H1 (cell line): ENCODE measurements around the gene MBNL3. TPM values are rescaled to one million over a fixed set of nuclear protein-coding genes. Genes with fewer than 3 reads are reported as not detected.

Source experiments
- CTCF ChIA-PET: fragments of 300-600 bp; sonication (Branson Sonifier 250); formaldehyde crosslinking; loops from one replicate; lab custom pipeline; 2021; ENCODE audit not compliant: partially characterized antibody; lab: Charles Lee
- POLR2A ChIA-PET: fragments of 300-600 bp; sonication (Branson Sonifier 250); formaldehyde crosslinking; loops from one replicate; lab custom pipeline; 2021; ENCODE audit warnings: inconsistent platforms; ENCODE audit not compliant: partially characterized antibody; lab: Charles Lee
- DNase-seq, 2 experiments: peaks; one replicate each; pipeline versions ENCODE4 v3.0.0 to v3.0.0-alpha.2; 2010 to 2022; ENCODE audit warnings: low spot score in 2 of 2, low read depth in 1 of 2, mixed read lengths in 1 of 2
- FAIRE-seq: peaks from 2 replicates; lab custom pipeline; 2011; peaks lifted over from hg19 to GRCh38; lab: Jason Lieb, UNC
- H2AFZ ChIP-seq: 2 replicates; pipeline ENCODE4 v1.8.1; 2012; ENCODE audit warnings: low read length, inconsistent platforms
- H2AK5ac ChIP-seq: 2 replicates; pipeline ENCODE4 v1.6.1; 2013; ENCODE audit warnings: low read depth, low read length
- H2BK120ac ChIP-seq: replicated peaks from 2 replicates; pipeline ENCODE3; 2013; ENCODE audit warnings: low read depth, low read length, inconsistent platforms
- H2BK12ac ChIP-seq: 2 replicates; pipeline ENCODE4 v1.6.1; 2013; ENCODE audit warnings: low read depth, low read length
- H2BK15ac ChIP-seq: 2 replicates; pipeline ENCODE4 v1.6.1; 2013; ENCODE audit warnings: low read length
- H2BK20ac ChIP-seq: 2 replicates; pipeline ENCODE4 v1.6.1; 2013; ENCODE audit warnings: low read length
- H2BK5ac ChIP-seq: 2 replicates; pipeline ENCODE4 v1.6.1; 2013; ENCODE audit warnings: low read depth, low read length
- H3K14ac ChIP-seq: 2 replicates; pipeline ENCODE4 v1.6.1; 2013; ENCODE audit warnings: inconsistent platforms; ENCODE audit not compliant: insufficient read length
- H3K18ac ChIP-seq: 2 replicates; pipeline ENCODE4 v1.6.1; 2013; ENCODE audit warnings: low read length; ENCODE audit errors: extremely low read depth
- H3K23ac ChIP-seq: 2 replicates; pipeline ENCODE4 v1.6.1; 2013; ENCODE audit warnings: inconsistent platforms; ENCODE audit not compliant: insufficient read length
- H3K23me2 ChIP-seq: 2 replicates; pipeline ENCODE4 v1.6.1; 2013; ENCODE audit warnings: low read depth, low read length
- H3K27ac ChIP-seq: 2 replicates; pipeline ENCODE4 v1.6.1; 2011; ENCODE audit warnings: low read depth, low read length, inconsistent platforms
- H3K27me3 ChIP-seq, 4 experiments: replicated peaks in 1 of 4; 1 replicate in 1 of 4; 2 replicates in 3 of 4; pipeline versions ENCODE4 v1.6.1 to v1.8.1; 2011 to 2013; ENCODE audit warnings: low read length in 3 of 4, mild to moderate bottlenecking in 3 of 4, inconsistent platforms in 2 of 4, mixed read lengths in 2 of 4, moderate library complexity in 1 of 4; ENCODE audit not compliant: control insufficient read depth in 3 of 4, insufficient read depth in 3 of 4; ENCODE audit errors: extremely low read depth in 1 of 4
- H3K36me3 ChIP-seq, 4 experiments: 2 replicates each; pipeline versions ENCODE4 v1.6.1 to v1.8.1; 2011 to 2013; ENCODE audit warnings: mild to moderate bottlenecking in 4 of 4, low read length in 3 of 4, moderate library complexity in 2 of 4, control low read depth in 1 of 4, inconsistent platforms in 1 of 4; ENCODE audit not compliant: insufficient read depth in 4 of 4, control insufficient read depth in 2 of 4
- H3K4ac ChIP-seq: replicated peaks from 2 replicates; pipeline ENCODE3; 2013; ENCODE audit warnings: low read length, low read depth, mixed read lengths, inconsistent platforms; ENCODE audit not compliant: insufficient read length
- H3K4me1 ChIP-seq, 4 experiments: replicated peaks in 1 of 4; 1 replicate in 1 of 4; 2 replicates in 3 of 4; pipeline versions ENCODE4 v1.6.1 to v1.8.1; 2011 to 2013; ENCODE audit warnings: low read length in 3 of 4, inconsistent platforms in 2 of 4, mixed read lengths in 1 of 4; ENCODE audit not compliant: insufficient read depth in 4 of 4, control insufficient read depth in 3 of 4
- H3K4me2 ChIP-seq, 2 experiments: 2 replicates each; pipeline versions ENCODE4 v1.6.1 to v1.8.1; 2011 to 2013; ENCODE audit warnings: low read depth in 2 of 2, low read length in 2 of 2, control low read depth in 1 of 2, inconsistent platforms in 1 of 2, mild to moderate bottlenecking in 1 of 2; ENCODE audit not compliant: insufficient read depth in 1 of 2
- H3K4me3 ChIP-seq, 4 experiments: fragments of 200-600, 300-600 bp in 1 of 4; sonication (generic), shearing (Covaris generic), sonication (Bioruptor Twin) in 1 of 4; 2 replicates each; pipeline versions ENCODE4 v1.5.1 to v1.8.1; 2011 to 2016; ENCODE audit warnings: low read length in 4 of 4, low read depth in 3 of 4, control low read depth in 2 of 4, inconsistent platforms in 2 of 4, mild to moderate bottlenecking in 2 of 4, mixed read lengths in 1 of 4, moderate library complexity in 1 of 4; ENCODE audit not compliant: insufficient read depth in 2 of 4; ENCODE audit errors: extremely low read depth in 1 of 4
- H3K56ac ChIP-seq: replicated peaks from 2 replicates; pipeline ENCODE3; 2013; ENCODE audit warnings: low read depth, mild to moderate bottlenecking, mixed read lengths, low read length, inconsistent platforms; ENCODE audit not compliant: insufficient read length
- H3K79me1 ChIP-seq: 2 replicates; pipeline ENCODE4 v1.6.1; 2013; ENCODE audit warnings: low read depth, low read length, control low read depth
- H3K79me2 ChIP-seq, 2 experiments: 2 replicates each; pipeline versions ENCODE4 v1.6.1 to v1.8.1; 2012 to 2013; ENCODE audit warnings: low read length in 2 of 2, mild to moderate bottlenecking in 2 of 2, inconsistent platforms in 1 of 2; ENCODE audit not compliant: insufficient read depth in 2 of 2, control insufficient read depth in 1 of 2
- H3K9ac ChIP-seq, 4 experiments: replicated peaks in 1 of 4; 1 replicate in 1 of 4; 2 replicates in 3 of 4; pipeline versions ENCODE4 v1.6.1 to v1.8.1; 2011 to 2013; ENCODE audit warnings: low read depth in 3 of 4, low read length in 3 of 4, control low read depth in 2 of 4, mild to moderate bottlenecking in 2 of 4, moderate library complexity in 2 of 4, inconsistent platforms in 1 of 4; ENCODE audit errors: extremely low read depth in 1 of 4
- H3K9me3 ChIP-seq, 2 experiments: 2 replicates each; pipeline versions ENCODE4 v1.6.1 to v1.8.1; 2012 to 2013; ENCODE audit warnings: mild to moderate bottlenecking in 2 of 2, moderate library complexity in 2 of 2, control low read depth in 1 of 2, inconsistent platforms in 1 of 2, low read depth in 1 of 2, low read length in 1 of 2, mixed read lengths in 1 of 2; ENCODE audit not compliant: insufficient read depth in 2 of 2
- H4K20me1 ChIP-seq, 2 experiments: replicated peaks in 1 of 2; 2 replicates each; pipeline versions ENCODE3 to v1.8.1; 2011 to 2013; ENCODE audit warnings: inconsistent platforms in 2 of 2, low read length in 2 of 2, mild to moderate bottlenecking in 1 of 2; ENCODE audit not compliant: insufficient read depth in 2 of 2, control insufficient read depth in 1 of 2
- H4K5ac ChIP-seq: 2 replicates; pipeline ENCODE4 v1.6.1; 2013; ENCODE audit warnings: low read length, low read depth, mixed read lengths, inconsistent platforms; ENCODE audit not compliant: insufficient read length
- H4K8ac ChIP-seq: 2 replicates; pipeline ENCODE4 v1.8.0; 2013; ENCODE audit warnings: mild to moderate bottlenecking, moderate library complexity, low read length, inconsistent platforms; ENCODE audit not compliant: insufficient read depth; ENCODE audit errors: extremely low read depth
- H4K91ac ChIP-seq: replicated peaks from 2 replicates; pipeline ENCODE3; 2013; ENCODE audit warnings: low read length, mixed read lengths, inconsistent platforms; ENCODE audit not compliant: insufficient read length
- CHD2 ChIP-seq: IDR thresholded peaks from 2 replicates; pipeline ENCODE4 v1.6.1; 2012; ENCODE audit warnings: low read length, improper control_type of control experiment
- FOSL1 ChIP-seq: IDR thresholded peaks from 2 replicates; pipeline ENCODE4 v1.6.1; 2011; ENCODE audit warnings: mild to moderate bottlenecking, low read depth, low read length, moderate library complexity; ENCODE audit not compliant: insufficient read depth
- GTF2F1 ChIP-seq: IDR thresholded peaks from 2 replicates; pipeline ENCODE4 v1.6.1; 2012; ENCODE audit warnings: low read depth, low read length, improper control_type of control experiment, borderline replicate concordance
- HDAC6 ChIP-seq: IDR thresholded peaks from one replicate; pipeline ENCODE4 v1.7.1; 2012; ENCODE audit warnings: low read depth, mild to moderate bottlenecking, inconsistent platforms, low read length, moderate library complexity
- JUND ChIP-seq: IDR thresholded peaks from 2 replicates; pipeline ENCODE4 v1.6.1; 2011; ENCODE audit warnings: mild to moderate bottlenecking, improper control_type of control experiment, low read length
- NANOG ChIP-seq: IDR thresholded peaks from 2 replicates; pipeline ENCODE4 v1.6.1; 2011; ENCODE audit warnings: low read length, low read depth, mild to moderate bottlenecking, inconsistent platforms; ENCODE audit not compliant: insufficient read depth, poor library complexity, severe bottlenecking
- POLR2A ChIP-seq, 2 experiments: IDR thresholded peaks; 1 replicate in 1 of 2; 2 replicates in 1 of 2; pipeline ENCODE4 v1.6.1; 2011; ENCODE audit warnings: low read depth in 2 of 2, low read length in 2 of 2, mild to moderate bottlenecking in 2 of 2; ENCODE audit errors: control extremely low read depth in 1 of 2
- RBBP5 ChIP-seq: IDR thresholded peaks from 2 replicates; pipeline ENCODE4 v1.7.1; 2012; ENCODE audit warnings: low read depth, mild to moderate bottlenecking, inconsistent platforms, low read length, moderate library complexity, borderline replicate concordance
- SIX5 ChIP-seq: IDR thresholded peaks from 2 replicates; pipeline ENCODE4 v1.6.1; 2011; ENCODE audit warnings: mild to moderate bottlenecking, low read depth, low read length
- SP2 ChIP-seq: IDR thresholded peaks from 2 replicates; pipeline ENCODE4 v1.6.1; 2012; ENCODE audit warnings: mild to moderate bottlenecking, low read length, inconsistent platforms
- YY1 ChIP-seq: IDR thresholded peaks from 2 replicates; pipeline ENCODE4 v1.6.1; 2011; ENCODE audit warnings: low read depth, mild to moderate bottlenecking, low read length
- WGBS, 2 experiments: shearing (Covaris generic) in 1 of 2; methylation state at CpG; one replicate each; pipeline versions ENCODE4 v1.1.6 to v1.1.7; 2013 to 2015; ENCODE audit warnings: low lambda C conversion rate in 2 of 2, mixed read lengths in 2 of 2, inconsistent platforms in 1 of 2, low coverage in 1 of 2, missing lambda C conversion rate in 1 of 2; ENCODE audit not compliant: insufficient replicate concordance in 2 of 2, insufficient coverage in 1 of 2, insufficient read length in 1 of 2; ENCODE audit errors: extremely low coverage in 1 of 2, missing lambda C conversion rate in 1 of 2; 5-methylcytosine and 5-hydroxymethylcytosine counted together
- polyA plus RNA-seq, 7 experiments: library from polyadenylated mRNA; depleted of rRNA in 3 of 7; stranded (reverse) in 5 of 7; unstranded in 2 of 7; fragments of >200 nt in 5 of 7; fragments of 200-250 nt in 2 of 7; gene quantifications; 1 replicate in 5 of 7; 2 replicates in 1 of 7; 4 replicates in 1 of 7; pipeline versions ENCODE4 v1.2.1 to v1.2.3, GENCODE V29; 2011 to 2013; ENCODE audit warnings: missing spikeins in 2 of 7, mixed read lengths in 2 of 7
- total RNA-seq: library from RNA; stranded (reverse); fragmentation: NEBNext Ultra II Directional; extraction: Animal tissue kit (Norgen Biotek cat#: 25700); gene quantifications from 2 replicates; pipeline ENCODE4 v1.2.1, GENCODE V29; 2021

Gene MBNL3
- total and polyA plus RNA-seq, 2 of the 8 experiments (the other 6 are each of a cell fraction or from before 2014, with no cell fraction given) = 3.5 to 4.3 TPM

DNA sequence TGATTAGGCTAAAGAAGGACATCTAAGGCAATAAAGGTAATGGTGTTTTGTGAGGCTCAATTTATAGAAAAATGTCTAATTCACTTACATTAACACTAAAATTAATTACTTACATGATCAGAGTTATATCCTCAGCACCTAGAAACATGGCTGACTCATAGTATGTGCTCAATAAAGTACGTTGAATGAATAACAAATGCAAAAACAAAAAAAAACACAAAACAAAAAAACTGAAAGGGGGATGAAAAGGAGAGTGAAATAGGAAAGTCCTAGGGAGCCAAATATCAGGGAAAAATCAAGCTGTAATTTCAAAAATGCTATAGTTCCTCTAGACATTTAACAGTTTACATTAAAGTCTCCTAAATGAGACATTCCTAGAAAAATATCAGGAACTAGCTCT lies 18.7 kb downstream of the MBNL3 start:
- no peak for FAIRE-seq
- no peak overlapping the region for H3K27ac ChIP-seq

More for the DNA sequence above, 18.7 kb downstream of the MBNL3 start:
- Histone ChIP-seq H4K91ac (no peak overlapping the region), H4K5ac (no peak overlapping the region), H2BK20ac (no peak overlapping the region), H3K18ac (no peak overlapping the region), H3K79me1 (no peaks in the 10 kb centered on the region), H2AK5ac (no peak overlapping the region)
- CTCF ChIA-PET = interaction anchor here (0.6 kb wide), 1 partner anchor 103 kb away, joined by 3 read pairs; no protein-coding TSS in a partner anchor
- TF ChIP-seq NANOG (no peak), POLR2A (IDR thresholded peaks at IDR 0.05; ENCODE audit: control extremely low read depth in 1 of 2, low read depth in 2 of 2, low read length in 2 of 2) (no peak), CHD2 (no peak), JUND (no peak), GTF2F1 (no peak), RBBP5 (no peak), YY1 (no peak), SIX5 (no peak), FOSL1 (no peak), SP2 (no peak), HDAC6 (no peak)
- TF ChIP-seq, all 59 proteins: peak for 0
- Histone ChIP-seq H2AFZ (no peak overlapping the region), H2BK12ac (no peak overlapping the region), H3K4me3 (no peak overlapping the region), H3K27me3 (no peaks in the 10 kb centered on the region), H3K9me3 (no peaks in the 10 kb centered on the region), H2BK15ac (no peak overlapping the region), H3K4ac (no peak overlapping the region), H3K23me2 (no peaks in the 10 kb centered on the region), H2BK5ac (no peak overlapping the region), H2BK120ac (no peak overlapping the region), H3K9ac (no peak overlapping the region), H3K14ac (no peak overlapping the region), H3K56ac (no peak overlapping the region), H3K4me1 (no peaks in the 10 kb centered on the region; a peak in 1 of 7 replicates), H4K8ac (no peak overlapping the region), H4K20me1 (no peaks in the 10 kb centered on the region), H3K79me2 (no peaks in the 10 kb centered on the region), H3K4me2 (no peak overlapping the region), H3K36me3 (no peaks in the 10 kb centered on the region), H3K23ac (no peak overlapping the region)
- POLR2A ChIA-PET = no interaction called here
- WGBS, 2 experiments = no CpG with 5 or more reads among the region's 1 CpG
- no peak for DNase-seq
